Activated CD8-positive, alpha-beta memory T cell treated with anti-CD3 and anti-CD28 coated beads, Interleukin-2, amount 10 ng/mL, durations not matched to agents 7 days and 5 days (primary cell): Measurements from ENCODE around the gene ARHGEF11. TPM values are rescaled to one million over a fixed set of nuclear protein-coding genes. Genes with fewer than 3 reads are reported as not detected.

Experiments
- ATAC-seq: fragments of 150-1000 bp; cut with Tn5 transposase; one replicate; pipeline ENCODE4 v1.10.0; 2021; ENCODE audit warnings: moderate library complexity
- CTCF ChIA-PET: fragments of 350-600 bp; sonication (Branson Sonifier 250); formaldehyde crosslinking; loops from one replicate; lab custom pipeline; 2021; ENCODE audit warnings: antibody characterized with exemption; lab: Charles Lee
- DNase-seq: peaks from one replicate; pipeline ENCODE4 v3.0.0-alpha.2; 2020
- H3K27ac Mint-ChIP-seq: one replicate; pipeline ENCODE4 v1.8.0; 2021; ENCODE audit warnings: mild to moderate bottlenecking, mixed read lengths
- H3K27me3 Mint-ChIP-seq: one replicate; pipeline ENCODE4 v1.8.0; 2021; ENCODE audit warnings: mixed read lengths
- H3K36me3 Mint-ChIP-seq: one replicate; pipeline ENCODE4 v1.8.0; 2021; ENCODE audit warnings: mild to moderate bottlenecking, mixed read lengths
- H3K4me1 Mint-ChIP-seq: one replicate; pipeline ENCODE4 v1.8.0; 2021; ENCODE audit warnings: mixed read lengths
- H3K4me3 Mint-ChIP-seq: one replicate; pipeline ENCODE4 v1.8.0; 2021; ENCODE audit warnings: mild to moderate bottlenecking, moderate library complexity, mixed read lengths
- H3K9me3 Mint-ChIP-seq: one replicate; pipeline ENCODE4 v1.8.0; 2022; ENCODE audit warnings: low read depth, mixed read lengths
- total RNA-seq, 2 experiments: library from RNA; stranded (reverse); gene quantifications; one replicate each; pipeline ENCODE4 v1.2.3, GENCODE V29; 2021

The ARHGEF11 gene
- total RNA-seq, 2 experiments from 2014 or later: 0.66 to 6.1 TPM

DNA sequence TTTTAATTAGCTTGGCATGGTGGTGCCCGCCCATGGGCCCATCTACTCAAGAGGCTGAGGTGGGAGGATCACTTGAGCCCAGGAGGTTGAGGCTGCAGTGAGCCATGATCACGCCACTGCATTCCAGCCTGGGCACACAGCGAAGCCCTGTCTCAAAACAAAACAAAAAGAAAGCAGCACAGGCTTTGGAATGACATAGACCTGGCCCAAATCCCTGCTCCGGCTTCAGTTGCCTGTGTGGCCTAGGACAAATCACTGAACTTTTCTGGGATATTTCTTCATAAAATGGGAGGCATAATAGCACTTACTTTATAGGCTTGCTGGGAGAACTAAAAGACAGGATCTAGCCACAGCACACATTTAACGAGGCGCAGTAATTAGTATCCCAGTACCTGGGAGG lies 149.6 kb downstream of the ARHGEF11 start:
- ATAC-seq (no peak), DNase-seq (no peak)
- H3K36me3 Mint-ChIP-seq: no peaks in the 10 kb centered on the region
- H3K27me3 Mint-ChIP-seq: peaks cover 70% of the 10 kb centered on the region
- H3K27ac Mint-ChIP-seq: no peak overlapping the region
- no peak overlapping the region for H3K4me3 Mint-ChIP-seq
- H3K9me3 Mint-ChIP-seq: no peaks in the 10 kb centered on the region
- peaks cover 18% of the 10 kb centered on the region for H3K4me1 Mint-ChIP-seq
- CTCF ChIA-PET: no interaction called here

DNA sequence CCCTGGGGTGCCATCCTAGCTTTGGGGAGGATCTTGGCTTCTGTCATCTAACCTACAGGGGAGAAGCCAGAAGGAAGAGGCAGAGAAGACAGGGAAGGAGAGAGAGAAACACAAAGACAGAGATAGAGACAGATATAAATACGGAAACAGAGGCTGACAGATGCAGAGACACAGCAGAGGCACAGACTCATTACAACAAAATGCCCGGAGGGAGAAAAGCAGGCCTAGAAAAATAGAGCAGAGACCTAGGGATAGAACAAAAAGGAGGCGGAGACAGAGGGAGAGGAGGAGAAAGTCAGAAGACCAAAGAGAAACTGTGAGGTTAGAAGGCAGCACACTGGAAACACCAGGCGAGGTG lies 150.1 kb downstream of the ARHGEF11 start:
- no peak overlapping the region for H3K27ac Mint-ChIP-seq
- DNase-seq: no peak
- H3K4me3 Mint-ChIP-seq: no peak overlapping the region
- H3K9me3 Mint-ChIP-seq: no peaks in the 10 kb centered on the region
- ATAC-seq: no peak
- CTCF ChIA-PET: interaction anchor here (1.0 to 1.5 kb wide), 2 partner anchors 36 to 206 kb away, joined by 3 to 6 read pairs; partner anchors contain the start of gene INSRR
- no peaks in the 10 kb centered on the region for H3K36me3 Mint-ChIP-seq
- peaks cover 75% of the 10 kb centered on the region for H3K27me3 Mint-ChIP-seq
- H3K4me1 Mint-ChIP-seq: peaks cover 18% of the 10 kb centered on the region

DNA sequence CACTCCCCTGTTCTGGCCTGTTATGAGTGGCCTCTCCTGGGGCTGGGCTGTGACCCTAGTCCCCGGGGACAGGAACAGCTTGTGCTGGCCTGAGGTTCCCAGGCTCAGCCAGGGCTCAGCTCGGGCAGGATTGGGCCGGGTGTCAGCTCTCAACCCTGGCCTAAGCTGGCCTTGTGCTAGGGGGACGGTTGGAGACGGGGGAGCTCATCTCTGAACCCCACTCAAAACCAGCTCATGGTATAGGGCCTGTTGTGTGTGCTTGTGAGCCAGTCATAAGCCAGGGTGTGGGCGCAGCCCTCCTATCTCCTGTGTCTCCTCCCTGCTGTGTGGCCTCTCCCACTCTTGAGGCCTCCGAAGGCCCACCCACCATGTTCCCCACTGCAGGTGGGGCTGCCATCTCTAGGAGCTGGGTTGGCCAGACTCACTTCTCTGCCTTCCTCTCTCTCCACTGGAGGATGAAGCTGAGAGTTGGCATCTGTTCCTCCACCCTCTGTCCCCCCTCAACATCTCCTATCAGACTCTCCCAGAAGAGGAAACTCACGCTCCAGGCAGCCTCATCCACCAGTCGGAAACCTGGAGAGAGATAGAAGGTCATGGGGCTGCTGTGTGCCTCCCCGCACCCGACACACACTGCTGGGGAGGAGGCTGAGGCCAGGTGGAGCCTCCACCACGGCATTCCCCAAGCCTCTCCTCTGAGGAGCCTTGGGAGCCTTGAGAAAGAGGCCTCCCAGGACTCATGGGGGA lies 150.7 kb downstream of the ARHGEF11 start:
- no peak for ATAC-seq
- Mint-ChIP-seq H3K4me1 (peaks cover 20% of the 10 kb centered on the region), H3K27me3 (peaks cover 75% of the 10 kb centered on the region), H3K9me3 (no peaks in the 10 kb centered on the region), H3K36me3 (no peaks in the 10 kb centered on the region), H3K4me3 (no peak overlapping the region), H3K27ac (no peak overlapping the region)
- CTCF ChIA-PET: interaction anchor here (0.7 to 1.9 kb wide), 8 partner anchors 16 to 205 kb away, joined by 3 to 10 read pairs (median 5); partner anchors contain the start of genes INSRR and LRRC71
- DNase-seq: no peak

DNA sequence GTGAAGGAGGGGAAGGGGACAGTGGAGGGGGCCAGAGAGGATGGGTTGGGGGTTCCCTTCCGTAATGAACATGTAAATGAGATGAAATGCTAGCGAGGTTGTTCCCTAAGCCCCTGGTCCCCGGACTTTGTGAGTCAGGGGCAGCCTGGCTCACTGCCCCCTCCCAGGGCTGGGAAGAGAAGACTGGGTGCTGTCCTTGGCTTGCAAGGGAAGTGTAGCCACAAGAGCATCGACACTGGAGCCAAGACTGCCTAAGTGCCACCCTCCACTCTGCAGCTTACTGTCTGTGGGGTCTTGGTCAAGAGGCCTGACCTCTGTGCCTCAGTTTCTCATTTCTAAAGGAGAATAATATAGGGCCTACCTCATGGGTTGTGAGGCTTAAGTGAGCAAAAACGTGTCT lies 151.5 kb downstream of the ARHGEF11 start:
- no peak for DNase-seq
- CTCF ChIA-PET: interaction anchor here (0.7 to 1.9 kb wide), 7 partner anchors 17 to 55 kb away, joined by 3 to 10 read pairs (median 5); partner anchors contain the start of genes INSRR and LRRC71
- Mint-ChIP-seq H3K9me3 (no peaks in the 10 kb centered on the region), H3K27me3 (peaks cover 78% of the 10 kb centered on the region), H3K4me1 (peaks cover 22% of the 10 kb centered on the region), H3K36me3 (no peaks in the 10 kb centered on the region), H3K27ac (no peak overlapping the region), H3K4me3 (no peak overlapping the region)
- ATAC-seq: no peak

DNA sequence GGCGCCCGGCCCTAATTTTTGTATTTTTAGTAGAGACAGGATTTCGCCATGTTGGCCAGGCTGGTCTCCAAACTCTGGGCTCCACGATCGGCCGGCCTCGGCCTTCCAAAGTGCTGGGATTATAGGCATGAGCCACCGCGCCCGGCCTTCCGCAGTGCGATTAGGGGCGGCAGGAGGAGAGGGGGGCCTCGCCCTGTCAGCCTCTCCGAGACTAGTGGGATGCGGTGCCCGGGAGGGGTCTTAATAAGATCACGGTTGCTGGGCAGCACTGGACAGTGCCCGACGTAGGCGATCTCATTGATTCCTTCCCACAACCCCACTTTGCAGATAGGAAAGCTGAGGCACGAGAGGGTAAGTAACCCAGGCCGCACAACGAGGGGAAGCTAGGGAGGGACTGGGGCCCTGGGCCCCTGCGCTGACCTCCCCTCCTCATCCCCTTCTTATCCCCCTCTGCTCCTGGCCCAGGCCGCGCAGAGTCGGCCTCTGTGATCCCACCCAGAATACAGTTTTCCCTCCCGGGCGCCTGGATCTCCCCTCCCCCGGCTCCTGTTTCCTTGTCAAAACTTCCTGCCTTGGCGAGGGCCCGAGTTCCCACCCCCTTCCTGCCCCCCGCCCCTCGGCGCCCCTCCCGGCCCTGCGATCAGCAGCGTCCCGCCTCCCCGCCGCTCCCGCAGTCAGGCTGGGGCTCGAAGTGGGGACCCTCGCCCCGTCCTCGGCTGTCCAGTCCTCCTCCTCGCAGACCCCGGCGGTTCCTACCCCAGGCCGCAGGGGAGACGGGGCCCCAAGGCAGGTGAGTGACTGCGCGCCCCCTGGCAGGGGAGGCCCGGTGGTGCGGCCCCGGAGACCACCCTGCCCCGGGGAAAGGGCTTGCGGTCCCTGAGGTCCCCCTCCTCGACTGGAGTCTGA lies 152.2 kb downstream of the ARHGEF11 start, which contains the start of gene PEAR1:
Gene PEAR1, plus strand, starts transcription at position 671 of the 906 bp plus-strand sequence. CDS start 10,209 bp downstream, outside the sequence.
- no peak for DNase-seq
- Mint-ChIP-seq H3K4me1 (peaks cover 18% of the 10 kb centered on the region), H3K36me3 (no peaks in the 10 kb centered on the region), H3K9me3 (no peaks in the 10 kb centered on the region), H3K27ac (no peak within 1 kb of the TSS), H3K27me3 (peaks cover 76% of the 10 kb centered on the region), H3K4me3 (peak within 1 kb of the TSS; percentile 39)
- no peak for ATAC-seq
- CTCF ChIA-PET: interaction anchor here (0.6 to 6.7 kb wide), 22 partner anchors 7 to 269 kb away, joined by 3 to 105 read pairs (median 8); partner anchors contain the start of genes INSRR, ISG20L2, METTL25B and NTRK1

DNA sequence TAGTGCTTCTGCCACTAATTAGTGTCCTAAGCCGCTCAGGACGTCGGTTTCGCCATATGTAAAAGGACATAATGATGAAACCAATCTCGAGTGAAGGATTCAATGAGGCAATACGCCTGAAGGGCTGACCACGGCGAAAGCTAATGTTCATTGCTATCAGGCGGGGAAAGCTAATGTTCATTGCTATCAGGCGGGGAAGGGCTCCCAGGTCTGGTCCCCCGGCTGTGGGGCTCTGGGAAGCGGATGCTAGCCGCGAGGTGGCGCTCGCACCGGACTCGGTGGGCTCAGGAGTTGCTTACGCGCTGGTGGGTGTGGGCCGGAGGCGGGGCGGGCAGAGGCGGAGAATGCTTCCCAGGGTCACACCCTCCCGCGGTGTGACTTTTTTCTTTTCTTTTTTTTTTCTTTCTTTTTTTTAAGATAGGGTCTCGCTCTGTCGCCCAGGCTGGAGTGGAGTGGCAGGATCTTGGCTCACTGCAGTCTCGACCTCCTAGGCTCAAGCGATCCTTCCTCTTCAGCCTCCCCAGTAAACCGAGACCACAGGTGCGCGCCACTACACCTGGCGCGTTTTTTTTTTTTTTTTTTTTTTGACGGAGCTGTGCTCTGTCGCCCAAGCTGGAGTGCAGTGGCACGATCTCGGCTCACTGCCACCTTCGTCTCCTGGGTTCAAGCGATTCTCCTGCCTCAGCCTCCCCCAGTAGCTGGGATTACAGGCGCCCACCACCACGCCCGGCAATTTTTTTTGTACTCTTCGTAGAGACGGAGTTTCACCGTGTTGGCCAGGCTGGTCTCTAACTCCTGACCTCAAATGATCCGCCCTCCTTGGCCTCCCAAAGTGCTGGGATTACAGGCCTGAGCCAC lies 153.1 kb downstream of the ARHGEF11 start:
- peak; percentile 97 for ATAC-seq
- Mint-ChIP-seq H3K4me3 (peak overlapping the region; percentile 39), H3K27ac (no peak overlapping the region), H3K9me3 (no peaks in the 10 kb centered on the region), H3K36me3 (no peaks in the 10 kb centered on the region), H3K27me3 (peaks cover 68% of the 10 kb centered on the region), H3K4me1 (peaks cover 12% of the 10 kb centered on the region)
- CTCF ChIA-PET: interaction anchor here (0.6 to 6.7 kb wide), 26 partner anchors 8 to 268 kb away, joined by 3 to 105 read pairs (median 4); partner anchors contain the start of genes INSRR, ISG20L2, METTL25B and NTRK1
- DNase-seq: peak; percentile 91

DNA sequence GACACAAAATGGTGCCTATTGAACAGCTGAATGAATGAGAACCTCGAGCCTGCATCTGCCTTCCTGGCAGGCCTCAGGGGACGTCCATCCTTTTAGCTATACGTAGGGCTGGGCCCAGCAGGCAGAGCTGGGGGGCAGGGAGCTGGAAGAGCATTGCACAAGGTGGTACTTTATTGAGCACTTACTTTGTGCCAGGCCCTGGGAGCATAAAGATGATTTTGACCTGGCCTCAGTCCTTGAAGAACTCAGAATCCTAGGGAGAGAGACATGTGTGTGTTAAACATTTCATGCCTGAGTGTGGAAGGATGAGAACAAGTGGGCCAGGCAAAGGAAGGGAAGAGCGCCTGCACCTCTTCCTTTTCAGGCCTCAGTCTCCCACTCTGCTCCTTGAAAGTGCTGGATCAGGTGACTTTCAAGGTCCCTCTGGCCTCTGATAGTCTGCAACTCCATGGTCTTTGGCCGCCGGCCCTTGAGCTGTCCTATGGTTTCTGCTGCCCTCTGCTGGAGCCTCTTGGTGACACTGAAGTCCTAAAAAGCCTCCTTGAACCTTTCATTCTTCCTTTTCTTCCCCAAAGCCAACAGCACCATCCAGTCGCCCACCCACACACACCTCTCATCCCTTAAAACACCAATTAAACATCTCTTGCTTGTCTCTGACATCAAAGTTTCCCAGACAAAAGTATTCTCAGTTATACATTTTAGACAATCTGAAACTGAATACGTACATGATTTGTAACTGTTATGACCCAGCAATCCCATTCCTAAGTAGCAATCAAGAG lies 155.6 kb downstream of the ARHGEF11 start:
- Mint-ChIP-seq H3K27ac (no peak overlapping the region), H3K4me1 (peaks cover 12% of the 10 kb centered on the region), H3K36me3 (no peaks in the 10 kb centered on the region), H3K9me3 (no peaks in the 10 kb centered on the region), H3K4me3 (no peak overlapping the region), H3K27me3 (peaks cover 68% of the 10 kb centered on the region)
- DNase-seq (peak; percentile 74), ATAC-seq (peak; percentile 37)
- CTCF ChIA-PET: interaction anchor here (0.5 to 6.7 kb wide), 44 partner anchors 10 to 335 kb away, joined by 3 to 105 read pairs (median 6); partner anchors contain the start of genes CRABP2, INSRR, ISG20L2 and METTL25B

DNA sequence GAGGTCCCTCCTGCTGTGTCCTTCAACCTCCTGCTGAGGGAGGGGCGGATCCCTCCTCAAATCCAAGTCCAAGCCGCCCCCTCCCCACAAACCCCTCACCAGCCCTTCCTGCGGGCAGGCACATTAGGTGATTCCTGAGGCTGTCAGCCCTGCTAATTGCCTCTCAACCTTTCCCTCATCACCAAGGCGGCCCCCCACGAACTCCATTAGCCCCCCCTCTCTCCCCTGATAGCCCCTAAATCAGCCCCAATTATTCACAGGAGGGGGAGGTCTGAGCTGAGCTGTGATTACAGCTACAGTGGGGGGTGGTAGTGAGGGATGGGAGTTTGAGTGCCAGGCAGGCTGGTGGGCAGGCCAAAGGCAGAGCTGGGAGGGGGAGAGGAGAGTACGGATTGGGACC lies 157.8 kb downstream of the ARHGEF11 start:
- peaks cover 8% of the 10 kb centered on the region for H3K4me1 Mint-ChIP-seq
- H3K4me3 Mint-ChIP-seq: no peak overlapping the region
- peaks cover 52% of the 10 kb centered on the region for H3K27me3 Mint-ChIP-seq
- no peak overlapping the region for H3K27ac Mint-ChIP-seq
- no peak for DNase-seq
- CTCF ChIA-PET: interaction anchor here (1.3 to 6.7 kb wide), 6 partner anchors 28 to 199 kb away, joined by 3 to 86 read pairs (median 16); partner anchors contain the start of gene NTRK1
- no peak for ATAC-seq
- no peaks in the 10 kb centered on the region for H3K36me3 Mint-ChIP-seq
- no peaks in the 10 kb centered on the region for H3K9me3 Mint-ChIP-seq

DNA sequence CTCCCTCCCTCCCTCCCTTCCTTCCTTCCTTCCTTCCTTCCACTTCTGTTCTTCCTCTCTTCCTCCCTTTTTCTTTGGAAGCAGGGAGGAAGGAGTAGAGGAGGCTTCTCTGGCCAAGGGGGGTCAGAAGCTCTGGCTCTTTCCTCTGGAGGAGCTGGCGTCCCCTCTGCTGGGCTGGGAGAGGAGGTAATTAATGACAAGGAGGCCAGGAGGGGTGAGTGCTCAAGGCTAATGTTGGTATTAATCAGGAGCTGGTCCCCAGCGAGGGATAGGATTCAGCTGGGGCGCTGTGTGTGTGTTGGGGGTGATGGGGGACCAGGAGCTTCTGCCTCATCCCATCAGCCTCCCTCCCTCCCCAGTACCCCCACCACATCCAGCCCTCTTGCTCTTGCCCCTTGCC lies 158.2 kb downstream of the ARHGEF11 start:
- Mint-ChIP-seq H3K27me3 (peaks cover 52% of the 10 kb centered on the region), H3K36me3 (no peaks in the 10 kb centered on the region), H3K9me3 (no peaks in the 10 kb centered on the region), H3K4me1 (peaks cover 8% of the 10 kb centered on the region), H3K27ac (no peak overlapping the region), H3K4me3 (no peak overlapping the region)
- ATAC-seq: no peak
- no peak for DNase-seq
- CTCF ChIA-PET: interaction anchor here (1.9 to 6.7 kb wide), 5 partner anchors 27 to 198 kb away, joined by 8 to 86 read pairs (median 17); partner anchors contain the start of gene NTRK1

DNA sequence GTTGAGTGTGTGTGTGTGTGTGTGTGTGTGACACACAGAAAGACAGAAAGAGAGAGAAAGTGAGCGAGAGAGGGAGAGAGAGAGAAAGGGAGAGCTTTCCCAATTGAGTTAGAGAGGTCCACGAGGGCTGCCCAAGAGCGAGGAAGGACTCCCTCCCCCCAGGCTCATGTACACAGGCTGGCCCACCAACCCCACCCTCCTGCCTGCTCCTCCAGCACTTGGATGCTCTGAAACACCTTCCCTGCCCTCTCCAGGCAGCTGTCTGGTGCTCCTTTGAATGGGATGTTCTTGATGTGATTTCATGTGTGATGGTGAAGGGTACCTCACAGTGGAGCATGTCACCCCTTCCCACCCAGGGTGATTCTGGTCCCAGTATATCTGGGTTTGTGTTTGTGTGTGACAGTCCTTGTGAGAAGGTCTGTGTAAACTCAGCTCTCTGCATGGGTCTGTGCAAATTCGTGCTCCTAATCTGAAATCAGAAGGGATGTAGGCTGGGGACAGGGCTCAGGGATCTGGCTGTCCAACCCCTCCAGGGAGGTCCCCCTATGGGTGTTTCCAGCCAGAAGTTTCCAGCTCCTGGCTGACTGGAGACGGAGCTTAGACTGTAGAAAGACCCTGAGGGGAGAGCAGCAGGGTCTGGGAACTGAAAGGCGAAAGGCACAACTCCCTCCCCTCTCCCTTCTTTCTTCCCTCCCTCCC lies 158.8 kb downstream of the ARHGEF11 start:
- Mint-ChIP-seq H3K4me3 (no peak overlapping the region), H3K27me3 (peaks cover 46% of the 10 kb centered on the region), H3K27ac (no peak overlapping the region), H3K9me3 (no peaks in the 10 kb centered on the region), H3K36me3 (no peaks in the 10 kb centered on the region), H3K4me1 (peaks cover 4% of the 10 kb centered on the region)
- ATAC-seq (no peak), DNase-seq (no peak)
- CTCF ChIA-PET: interaction anchor here (1.6 to 6.7 kb wide), 6 partner anchors 27 to 198 kb away, joined by 3 to 86 read pairs (median 16); partner anchors contain the start of genes NTRK1 and PRCC

DNA sequence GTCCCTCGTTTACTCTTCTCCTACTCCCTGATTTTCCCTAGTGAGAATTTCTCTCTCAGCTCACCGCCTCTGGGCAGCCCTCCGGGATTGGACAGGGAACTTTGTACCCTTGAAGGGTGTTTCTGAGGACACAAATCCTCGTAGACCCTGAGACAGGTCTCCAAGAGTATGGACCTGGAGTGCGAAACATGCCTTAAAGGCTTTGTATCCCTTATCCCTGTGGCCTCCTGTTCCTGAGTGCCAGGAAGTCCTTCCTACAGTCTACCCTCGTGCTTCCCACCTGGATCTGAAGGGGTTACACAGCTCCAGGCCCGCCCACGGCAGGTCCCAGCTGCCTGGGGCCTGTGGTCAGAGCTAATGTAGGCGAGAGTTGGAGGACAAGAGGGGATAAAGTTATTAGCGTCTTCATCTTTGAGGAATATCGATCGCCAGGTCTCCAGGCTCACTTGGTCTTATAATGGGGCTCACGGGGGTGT lies 159.6 kb downstream of the ARHGEF11 start:
- Mint-ChIP-seq H3K4me1 (peaks cover 4% of the 10 kb centered on the region), H3K36me3 (no peaks in the 10 kb centered on the region), H3K27ac (no peak overlapping the region), H3K4me3 (no peak overlapping the region), H3K27me3 (peaks cover 42% of the 10 kb centered on the region), H3K9me3 (no peaks in the 10 kb centered on the region)
- CTCF ChIA-PET: interaction anchor here (1.0 to 3.5 kb wide), 5 partner anchors 24 to 197 kb away, joined by 3 to 17 read pairs (median 5); partner anchors contain the start of genes NTRK1 and PRCC
- DNase-seq (no peak), ATAC-seq (no peak)
